RPMI8226 (cell line): ENCODE results near the gene TRIM17.

Source experiments
- DNase-seq: peaks from one replicate; pipeline ENCODE4 v3.0.0-alpha.2; 2015

The TRIM17 gene

GRCh38 chr1:228416217-228416933 lies at the start of gene TRIM17:
Gene TRIM17, minus strand, starts transcription at chr1:228416861. Its CDS starts 1,789 bp downstream, at chr1:228415072.
- DNase-seq, result peak; percentile 29

GRCh38 chr1:228465571-228466146 lies 49.0 kb upstream of the TRIM17 start:
- peak; percentile 41 for DNase-seq

GRCh38 chr1:228465141-228465540 lies 48.5 kb upstream of the TRIM17 start:
- no peak for DNase-seq

GRCh38 chr1:228464487-228464983 lies 47.9 kb upstream of the TRIM17 start:
- peak; percentile 96 for DNase-seq

- DNase-seq, result peak; percentile 96
These were observed 47.1 kb upstream of the TRIM17 start for GRCh38 chr1:228463559-228464455.

- no peak for DNase-seq
These were observed 46.4 kb upstream of the TRIM17 start for GRCh38 chr1:228463009-228463558.

GRCh38 chr1:228462560-228462959 lies 45.9 kb upstream of the TRIM17 start:
- DNase-seq, result no peak

- DNase-seq, result no peak
These were observed 44.2 kb upstream of the TRIM17 start for GRCh38 chr1:228460821-228461220.

- peak; percentile 90 for DNase-seq
These were observed 42.7 kb upstream of the TRIM17 start for GRCh38 chr1:228459091-228459993.

- peak; percentile 99 for DNase-seq
These were observed 40.9 kb upstream of the TRIM17 start for GRCh38 chr1:228457396-228458176.

- no peak for DNase-seq
These were observed 40.3 kb upstream of the TRIM17 start for GRCh38 chr1:228457017-228457395.

GRCh38 chr1:228456252-228457016 lies 39.8 kb upstream of the TRIM17 start:
- DNase-seq, result no peak

- peak; percentile 35 for DNase-seq
These were observed 39.1 kb upstream of the TRIM17 start for GRCh38 chr1:228455715-228456114.

- DNase-seq, result no peak
These were observed 37.6 kb upstream of the TRIM17 start for GRCh38 chr1:228454238-228454637.

- DNase-seq, result no peak
These were observed 37.0 kb upstream of the TRIM17 start for GRCh38 chr1:228453614-228454013.

GRCh38 chr1:228453022-228453560 lies 36.4 kb upstream of the TRIM17 start:
- no peak for DNase-seq

GRCh38 chr1:228452194-228453021 lies 35.7 kb upstream of the TRIM17 start:
- no peak for DNase-seq

- no peak for DNase-seq
These were observed 33.5 kb upstream of the TRIM17 start for GRCh38 chr1:228450200-228450599.

- no peak for DNase-seq
These were observed 31.7 kb upstream of the TRIM17 start for GRCh38 chr1:228448372-228448771.
